GM23248 (cell line): ENCODE measurements around the gene PRPF4. TPM values are rescaled to one million over a fixed set of nuclear protein-coding genes. Genes with fewer than 3 reads are reported as not detected.

Experiments
- DNase-seq: peaks from one replicate; pipeline ENCODE4 v3.0.0-alpha.2; 2015
- H2AFZ ChIP-seq: fragments of 200-600 bp; sonication (generic); 2 replicates; pipeline ENCODE4 v1.6.1; 2016; ENCODE audit warnings: antibody characterized with exemption
- H3F3A ChIP-seq: fragments of 200-600 bp; sonication (generic); 2 replicates; pipeline ENCODE4 v1.6.1; 2016; ENCODE audit warnings: mild to moderate bottlenecking, antibody characterized with exemption, mixed run types; ENCODE audit not compliant: insufficient read depth
- H3K27ac ChIP-seq: fragments of 200-600 bp; sonication (generic); 2 replicates; pipeline ENCODE4 v1.5.1; 2016; ENCODE audit warnings: mild to moderate bottlenecking
- H3K27me3 ChIP-seq: fragments of 200-600 bp; sonication (generic); replicated peaks from 2 replicates; pipeline ENCODE4 v1.6.1; 2016; ENCODE audit warnings: mild to moderate bottlenecking; ENCODE audit not compliant: insufficient read depth
- H3K36me3 ChIP-seq: fragments of 200-600 bp; sonication (generic); 2 replicates; pipeline ENCODE4 v1.6.1; 2016; ENCODE audit warnings: low read depth, mild to moderate bottlenecking
- H3K4me1 ChIP-seq: fragments of 200-600 bp; sonication (generic); 2 replicates; pipeline ENCODE4 v1.6.1; 2016; ENCODE audit warnings: mild to moderate bottlenecking; ENCODE audit not compliant: insufficient read depth
- H3K4me2 ChIP-seq: fragments of 200-600 bp; sonication (generic); one replicate; pipeline ENCODE4 v1.6.1; 2016; ENCODE audit warnings: mild to moderate bottlenecking; ENCODE audit not compliant: unreplicated experiment
- H3K4me3 ChIP-seq: fragments of 200-600 bp; sonication (generic); 2 replicates; pipeline ENCODE4 v1.5.1; 2016; ENCODE audit warnings: mild to moderate bottlenecking
- H3K79me2 ChIP-seq: fragments of 200-600 bp; sonication (generic); 2 replicates; pipeline ENCODE4 v1.6.1; 2016; ENCODE audit warnings: mild to moderate bottlenecking; ENCODE audit not compliant: insufficient read depth
- H3K9ac ChIP-seq: fragments of 200-600 bp; sonication (generic); 2 replicates; pipeline ENCODE4 v1.6.1; 2016; ENCODE audit warnings: mild to moderate bottlenecking
- H3K9me2 ChIP-seq: fragments of 200-600 bp; sonication (generic); 2 replicates; pipeline ENCODE4 v1.6.1; 2016; ENCODE audit warnings: mixed run types, mild to moderate bottlenecking, moderate library complexity; ENCODE audit not compliant: insufficient read depth
- H3K9me3 ChIP-seq: fragments of 200-600 bp; sonication (generic); one replicate; pipeline ENCODE4 v1.6.1; 2017; ENCODE audit warnings: low read depth
- H4K20me1 ChIP-seq: fragments of 200-600 bp; sonication (generic); 2 replicates; pipeline ENCODE4 v1.6.0; 2016; ENCODE audit not compliant: insufficient read depth
- EZH2 ChIP-seq: fragments of 200-600 bp; sonication (generic); IDR thresholded peaks from 2 replicates; pipeline ENCODE4 v1.6.1; 2018; ENCODE audit warnings: antibody characterized with exemption, mild to moderate bottlenecking; ENCODE audit not compliant: insufficient read depth, poor library complexity, severe bottlenecking
- EZH2phosphoT487 ChIP-seq: fragments of 200-600 bp; sonication (generic); IDR thresholded peaks from 2 replicates; pipeline ENCODE4 v1.6.1; 2018; ENCODE audit warnings: antibody characterized with exemption, moderate library complexity, mild to moderate bottlenecking, low read depth; ENCODE audit not compliant: insufficient read depth
- WGBS, 2 experiments: methylation state at CpG; one replicate each; pipeline ENCODE4 v1.1.6; 2015 to 2017; ENCODE audit warnings: low lambda C conversion rate in 2 of 2, low coverage in 1 of 2; ENCODE audit errors: missing lambda C conversion rate in 2 of 2; 5-methylcytosine and 5-hydroxymethylcytosine counted together
- in situ Hi-C: fragments of 300-500 bp; cut with MboI; formaldehyde crosslinking; loops from 2 replicates; pipeline ENCODE4 v1.15.0; 2020
- polyA plus RNA-seq: library from polyadenylated mRNA; unstranded; fragments of >200 nt; fragmentation: Nextera tagmentation; extraction: Ambion mirVana; gene quantifications from 2 replicates; pipeline ENCODE4 v1.2.1, GENCODE V29; 2016
- total RNA-seq: library from RNA; depleted of rRNA; stranded (reverse); fragments of >200 nt; shearing (Covaris generic); gene quantifications from 2 replicates; pipeline ENCODE4 v1.2.3, GENCODE V29; 2014

Gene PRPF4
- total and polyA plus RNA-seq, 2 experiments from 2014 or later: 25.7 to 26.5 TPM

- Histone ChIP-seq H3F3A (no peaks in the 10 kb centered on the region), H3K79me2 (peaks cover 85% of the 10 kb centered on the region), H4K20me1 (no peaks in the 10 kb centered on the region), H3K27me3 (no peaks in the 10 kb centered on the region), H3K9ac (no peak overlapping the region), H3K9me3 (no peaks in the 10 kb centered on the region), H3K4me2 (no peak overlapping the region), H3K4me3 (no peak overlapping the region), H3K4me1 (no peaks in the 10 kb centered on the region), H3K36me3 (0 out of 2 replicates have a peak, but pooled peaks cover 3% of the 10 kb centered on the region), H3K27ac (no peak overlapping the region), H2AFZ (no peak overlapping the region), H3K9me2 (no peaks in the 10 kb centered on the region)
- 94 to 100% methylated on average over 2 of the region's 2 CpGs for WGBS, 2 experiments
- in situ Hi-C loops: no loop called here
- TF ChIP-seq EZH2phosphoT487 (no peak), EZH2 (no peak)
- no peak for DNase-seq
Observed at GRCh38 chr9:113250807-113251206, 24.7 kb upstream of the PRPF4 start.

GRCh38 chr9:113254991-113255390 lies 20.5 kb upstream of the PRPF4 start:
- in situ Hi-C loops: no loop called here
- H3K4me1 ChIP-seq: no peaks in the 10 kb centered on the region
- H3K79me2 ChIP-seq: peaks cover 48% of the 10 kb centered on the region
- H3K36me3 ChIP-seq: peaks cover 29% of the 10 kb centered on the region
- H3K9me2 ChIP-seq: no peaks in the 10 kb centered on the region
- H3K4me2 ChIP-seq: no peak overlapping the region
- no peak overlapping the region for H2AFZ ChIP-seq
- H4K20me1 ChIP-seq: no peaks in the 10 kb centered on the region
- no peak overlapping the region for H3K4me3 ChIP-seq
- WGBS, 2 experiments: 91 to 100% methylated on average over 1 of the region's 1 CpG
- H3K27ac ChIP-seq: no peak overlapping the region
- no peaks in the 10 kb centered on the region for H3K9me3 ChIP-seq
- no peak overlapping the region for H3K9ac ChIP-seq
- no peaks in the 10 kb centered on the region for H3F3A ChIP-seq
- H3K27me3 ChIP-seq: no peaks in the 10 kb centered on the region
- no peak for TF ChIP-seq EZH2phosphoT487
- no peak for TF ChIP-seq EZH2
- no peak for DNase-seq

DNA sequence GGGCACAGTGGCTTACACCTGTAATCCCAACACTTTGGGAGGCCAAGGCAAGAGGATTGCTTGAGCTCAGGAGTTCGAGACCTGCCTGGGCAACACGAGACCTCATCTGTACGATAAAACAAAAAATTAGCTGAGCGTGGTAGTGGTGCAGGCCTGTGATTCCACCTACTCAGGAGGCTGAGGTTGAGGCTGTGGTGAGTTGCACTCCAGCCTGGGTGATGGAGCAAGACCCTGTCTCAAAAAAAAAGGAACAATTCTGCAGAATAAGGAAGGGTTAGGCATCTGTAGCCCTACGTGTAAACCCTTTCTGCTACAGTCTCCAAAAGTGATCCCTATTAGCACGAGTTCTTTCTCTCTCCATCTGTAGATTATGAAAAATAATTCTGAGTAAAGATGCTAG lies 20.0 kb upstream of the PRPF4 start:
- H2AFZ ChIP-seq: no peak overlapping the region
- peaks cover 48% of the 10 kb centered on the region for H3K79me2 ChIP-seq
- DNase-seq: no peak
- peaks cover 29% of the 10 kb centered on the region for H3K36me3 ChIP-seq
- H3K9me2 ChIP-seq: no peaks in the 10 kb centered on the region
- H3K4me3 ChIP-seq: no peak overlapping the region
- no peaks in the 10 kb centered on the region for H3F3A ChIP-seq
- in situ Hi-C loops: no loop called here
- H3K27ac ChIP-seq: no peak overlapping the region
- H3K9me3 ChIP-seq: no peaks in the 10 kb centered on the region
- H3K4me2 ChIP-seq: no peak overlapping the region
- H3K27me3 ChIP-seq: no peaks in the 10 kb centered on the region
- 98% methylated on average over 6 of the region's 6 CpGs for WGBS, 2 experiments
- H4K20me1 ChIP-seq: no peaks in the 10 kb centered on the region
- H3K9ac ChIP-seq: no peak overlapping the region
- no peaks in the 10 kb centered on the region for H3K4me1 ChIP-seq
- TF ChIP-seq EZH2phosphoT487: no peak
- no peak for TF ChIP-seq EZH2

GRCh38 chr9:113257863-113258262 lies 17.6 kb upstream of the PRPF4 start:
- no peaks in the 10 kb centered on the region for H3F3A ChIP-seq
- in situ Hi-C loops: no loop called here
- TF ChIP-seq EZH2 (no peak), EZH2phosphoT487 (no peak)

DNA sequence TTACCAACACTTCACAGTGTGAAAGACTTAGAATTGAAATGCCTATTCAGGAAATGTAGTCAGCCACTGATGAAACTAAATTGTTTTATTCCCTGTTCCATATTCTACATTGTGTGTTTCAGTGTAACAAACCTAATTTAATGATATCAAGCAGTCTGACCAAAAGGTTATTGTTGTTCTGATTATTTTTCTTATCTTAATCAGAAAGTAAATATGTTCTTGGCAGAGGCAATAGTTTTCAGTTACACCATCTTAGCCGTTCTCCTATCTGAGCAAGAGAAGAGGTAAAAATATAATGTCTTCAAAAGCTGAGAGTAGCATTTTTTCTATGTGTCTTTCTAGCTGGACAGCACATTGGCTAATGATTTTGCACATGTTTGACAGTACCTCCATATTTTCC lies 17.2 kb upstream of the PRPF4 start:
- 96 to 100% methylated on average over 1 of the region's 1 CpG for WGBS, 2 experiments
- Histone ChIP-seq H3K4me1 (no peaks in the 10 kb centered on the region), H3K9me3 (no peaks in the 10 kb centered on the region), H3K4me2 (no peak overlapping the region), H3K36me3 (peaks cover 49% of the 10 kb centered on the region), H3K79me2 (peaks cover 19% of the 10 kb centered on the region), H3K27ac (no peak overlapping the region), H3K9me2 (no peaks in the 10 kb centered on the region), H4K20me1 (no peaks in the 10 kb centered on the region), H3K27me3 (no peaks in the 10 kb centered on the region), H2AFZ (no peak overlapping the region), H3K9ac (no peak overlapping the region), H3F3A (no peaks in the 10 kb centered on the region), H3K4me3 (no peak overlapping the region)
- no peak for TF ChIP-seq EZH2
- no peak for TF ChIP-seq EZH2phosphoT487
- DNase-seq: no peak
- in situ Hi-C loops: no loop called here

More at GRCh38 chr9:113257863-113258262, 17.6 kb upstream of the PRPF4 start:
- Histone ChIP-seq H3K27ac (no peak overlapping the region), H3K79me2 (peaks cover 24% of the 10 kb centered on the region), H3K27me3 (no peaks in the 10 kb centered on the region), H2AFZ (no peak overlapping the region), H3K9me3 (no peaks in the 10 kb centered on the region), H3K4me3 (no peak overlapping the region), H3K9ac (no peak overlapping the region), H3K4me2 (no peak overlapping the region), H3K4me1 (no peaks in the 10 kb centered on the region), H3K36me3 (peaks cover 49% of the 10 kb centered on the region), H4K20me1 (no peaks in the 10 kb centered on the region), H3K9me2 (no peaks in the 10 kb centered on the region)
- WGBS, 2 experiments: 85 to 89% methylated on average over 3 of the region's 3 CpGs
- DNase-seq: no peak
